ENCODE results near the gene XYLB.
A peak's percentile ranks its signal among the peaks of the same experiment; 100 is the strongest.

XYLB gene

DNA sequence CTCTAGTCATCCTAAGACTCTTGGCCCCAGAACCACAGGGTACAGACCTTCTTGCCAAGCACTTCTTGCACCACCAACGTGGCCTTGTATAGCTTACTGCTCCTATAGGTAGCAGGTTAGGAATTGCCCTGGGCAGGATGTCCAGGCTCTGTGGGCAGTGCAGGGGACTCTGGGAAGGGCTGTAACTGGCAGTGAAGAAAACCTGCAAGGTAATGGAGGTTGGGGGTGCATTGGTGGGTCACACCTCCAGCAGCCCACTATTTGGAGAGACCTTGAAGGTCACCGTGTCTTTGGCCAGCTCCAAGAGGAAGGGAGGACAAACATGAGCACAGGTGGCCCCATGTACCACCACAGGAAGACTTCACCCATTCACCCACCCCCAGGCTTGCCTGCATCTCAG, 21.3 kb upstream of the XYLB start:
- DNase-seq: no peak

DNA sequence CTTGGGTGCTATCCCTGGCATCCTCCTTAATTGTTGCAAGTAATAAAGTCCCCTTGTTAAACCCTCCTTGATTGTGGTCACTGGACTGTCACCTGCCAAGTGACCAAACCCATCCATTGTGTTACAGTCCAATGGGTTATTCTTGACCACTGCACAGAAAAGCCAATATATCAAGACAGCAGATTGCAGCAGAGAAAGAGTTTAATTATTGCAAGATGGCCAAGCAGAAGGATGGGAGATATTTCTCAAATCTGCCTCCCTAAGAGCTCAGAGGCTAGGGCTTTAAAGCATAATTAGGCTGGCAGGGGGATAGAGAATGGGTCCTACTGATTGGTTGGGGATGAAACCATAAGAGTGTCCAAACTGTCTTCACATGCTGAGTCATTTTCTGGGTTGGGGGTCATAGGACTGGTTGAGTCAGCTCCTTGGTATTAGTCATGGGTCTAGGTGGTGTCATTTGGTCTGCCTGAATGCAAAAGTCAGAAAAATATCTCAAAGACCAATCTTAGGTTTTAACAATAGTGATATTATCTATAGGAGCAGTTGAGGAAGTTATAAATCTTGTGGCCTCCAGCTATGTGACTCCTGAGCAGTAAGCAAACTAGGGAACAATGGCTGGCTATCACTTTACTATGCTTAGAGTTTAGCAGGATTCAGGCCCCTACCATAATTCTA, 19.1 kb upstream of the XYLB start:
- DNase-seq: peak in 1 of 5 experiments; percentile 58

DNA sequence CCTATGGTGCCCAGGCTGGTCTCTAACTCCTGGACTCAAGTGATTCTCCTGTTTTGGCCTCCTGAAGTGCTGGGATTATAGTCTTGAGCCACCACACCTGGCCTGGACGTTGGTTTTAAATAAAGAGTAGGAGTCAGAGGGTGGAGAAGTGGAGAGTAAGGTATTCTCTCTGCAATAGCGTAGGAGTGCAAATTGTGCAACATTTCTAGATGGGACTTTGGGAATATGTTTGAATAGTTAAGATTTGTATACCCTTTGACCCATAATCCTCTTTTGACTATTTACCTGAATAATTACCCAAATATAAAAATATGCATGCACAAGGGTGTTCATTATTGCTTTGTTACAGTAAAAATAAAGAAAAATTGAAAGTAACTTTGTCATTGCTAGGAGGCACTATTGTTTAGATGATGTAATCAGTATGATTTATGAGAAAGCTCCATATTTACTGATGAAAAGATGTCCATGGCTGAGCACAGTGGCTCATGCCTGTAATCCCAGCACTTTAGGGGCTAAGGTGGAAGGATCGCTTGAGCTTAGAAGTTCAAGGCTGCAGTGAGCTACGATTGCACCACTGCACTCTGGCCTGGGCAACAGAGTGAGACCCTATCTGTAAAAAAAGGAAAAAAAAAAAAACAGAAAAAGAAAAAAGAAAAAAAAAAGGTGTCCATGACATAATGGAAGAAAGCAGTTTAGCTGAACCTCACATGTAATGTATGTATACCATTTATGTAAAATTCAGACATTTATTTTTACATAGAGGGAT, 15.1 kb upstream of the XYLB start:
- no peak for DNase-seq

DNA sequence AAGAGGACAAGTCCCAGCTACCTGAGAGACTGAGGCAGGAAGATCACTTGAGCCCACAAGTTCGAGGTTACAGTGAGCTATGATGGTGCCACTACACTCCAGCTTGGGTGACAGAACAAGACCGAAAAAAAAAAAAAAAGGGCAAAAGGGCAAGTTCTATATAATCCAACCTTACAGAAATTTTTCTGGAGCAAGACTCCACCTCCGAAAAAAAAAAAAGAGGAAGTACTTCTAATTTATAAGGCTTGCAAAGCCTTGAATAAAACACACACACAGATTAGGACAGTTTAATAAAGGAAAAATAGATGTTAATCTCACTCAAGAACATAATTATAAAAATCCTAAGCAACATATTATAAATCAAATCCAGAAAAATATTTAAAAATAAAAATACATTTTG, 14.4 kb upstream of the XYLB start:
- no peak for DNase-seq

DNA sequence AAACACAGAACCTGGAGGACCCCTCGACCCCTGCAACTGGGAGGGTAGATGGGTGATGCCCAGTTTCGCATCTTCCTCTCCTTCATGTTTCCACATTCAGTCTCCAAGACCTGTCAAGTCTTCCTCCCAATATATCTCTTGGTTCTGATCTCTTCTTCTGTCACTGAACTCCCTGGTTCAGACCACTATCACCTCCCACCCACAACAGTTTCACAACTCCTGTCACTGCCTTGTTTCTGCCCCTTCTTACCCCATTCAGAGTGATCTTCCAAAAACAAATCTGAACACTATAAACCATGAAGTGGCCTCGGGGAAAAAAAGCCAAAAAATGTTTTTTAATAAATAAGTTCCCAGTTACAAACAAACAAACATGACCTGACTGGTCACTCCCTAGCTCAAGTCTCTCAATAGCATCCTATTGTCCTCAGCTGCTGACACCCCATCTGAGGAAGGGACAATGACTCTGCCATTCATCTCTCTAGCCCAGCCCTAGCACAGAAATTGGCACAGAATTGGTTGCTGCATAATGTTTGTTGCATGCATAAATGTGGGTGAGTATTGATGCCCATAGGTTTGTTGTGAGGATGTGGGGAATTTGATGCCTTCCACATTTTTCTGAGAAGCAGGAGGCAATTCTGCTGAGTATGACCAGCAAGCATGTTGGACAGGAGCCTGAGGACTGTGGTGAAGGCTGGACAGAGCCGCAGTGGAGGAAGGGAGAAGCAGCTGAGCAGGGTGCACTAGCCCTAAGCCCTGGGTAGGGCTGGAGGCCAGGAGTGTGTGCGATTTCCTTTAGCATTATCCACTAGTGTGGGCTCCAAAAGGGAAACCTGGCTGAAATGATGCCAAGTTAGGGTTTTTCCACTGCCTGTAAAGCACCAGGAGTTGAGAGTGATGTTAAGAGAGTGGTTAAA, 12.2 kb upstream of the XYLB start:
- no peak for DNase-seq

DNA sequence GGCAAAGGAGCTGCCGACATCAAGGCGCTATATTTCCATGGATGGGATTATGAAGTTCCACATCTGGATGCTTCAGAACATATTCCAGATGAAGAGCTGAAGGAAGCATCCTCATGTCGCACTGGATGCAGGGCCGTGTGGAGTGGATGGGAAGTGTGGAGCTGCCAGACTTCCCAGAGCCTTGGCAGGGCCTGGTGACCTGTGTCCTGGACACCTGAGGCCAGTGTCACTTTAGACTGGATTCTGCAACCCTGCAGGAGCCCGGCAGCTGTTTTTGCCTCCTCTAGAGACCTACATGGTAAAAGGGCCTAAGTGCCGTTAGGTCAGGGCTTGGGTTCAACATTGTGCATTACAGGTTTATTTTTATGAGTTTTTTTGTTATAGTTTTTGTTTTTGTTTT, 11.3 kb upstream of the XYLB start:
- no peak for DNase-seq

DNA sequence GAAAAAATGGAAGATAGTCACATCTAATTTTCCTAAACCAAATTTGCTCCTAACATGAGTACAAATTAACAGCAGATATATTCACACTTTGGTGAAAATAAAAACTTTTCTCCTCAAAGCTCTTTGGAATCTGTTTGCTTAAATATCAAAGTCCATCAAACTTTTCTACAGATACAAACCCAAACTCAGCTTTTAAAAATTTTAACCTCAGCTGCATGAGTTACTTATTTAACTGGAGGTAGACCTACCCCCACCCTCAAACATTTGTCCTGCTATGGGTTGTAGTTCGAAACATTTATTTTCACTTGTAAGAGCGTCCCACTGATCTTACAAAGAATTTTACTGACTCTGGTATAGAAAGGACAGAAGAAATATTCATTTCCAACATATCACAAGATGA, 8.9 kb upstream of the XYLB start:
- DNase-seq: no peak

DNA sequence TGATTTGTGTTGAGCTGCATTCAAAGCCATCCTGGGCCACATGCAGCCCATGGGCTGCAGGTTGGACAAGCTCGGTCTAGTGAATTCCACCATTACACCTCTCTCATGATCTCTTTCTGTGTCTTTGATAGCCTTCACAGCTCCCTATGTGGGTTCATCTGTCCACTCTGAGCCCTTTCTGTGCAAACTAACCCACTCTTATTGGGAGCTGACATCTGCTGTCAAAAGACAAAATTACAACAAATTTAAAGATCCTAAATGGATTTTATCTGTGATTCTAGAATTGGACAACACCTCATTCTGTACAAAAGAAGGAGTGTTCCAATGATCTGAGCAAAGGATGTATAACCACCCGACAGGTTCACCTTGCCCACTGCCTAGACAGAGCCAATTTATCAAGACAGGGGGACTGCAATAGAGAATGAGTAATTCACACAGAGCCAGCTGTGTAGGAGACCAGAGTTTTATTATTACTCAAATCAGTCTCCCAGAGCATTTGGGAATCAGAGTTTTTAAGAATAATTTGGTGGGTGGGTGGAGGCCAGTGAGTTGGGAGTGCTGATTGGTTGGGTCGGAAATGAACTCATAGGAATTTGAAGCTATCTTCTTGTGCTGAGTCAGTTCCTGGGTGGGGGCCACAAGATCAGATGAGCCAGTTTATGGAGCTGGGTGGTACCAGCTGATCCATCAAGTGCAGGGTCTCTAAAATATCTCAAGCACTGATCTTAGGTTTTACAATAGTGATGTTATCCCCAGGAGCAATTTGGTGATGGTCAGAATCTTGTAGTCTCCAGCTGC, 2.6 kb upstream of the XYLB start:
- peak in 1 of 5 experiments; percentile 16 for DNase-seq

DNA sequence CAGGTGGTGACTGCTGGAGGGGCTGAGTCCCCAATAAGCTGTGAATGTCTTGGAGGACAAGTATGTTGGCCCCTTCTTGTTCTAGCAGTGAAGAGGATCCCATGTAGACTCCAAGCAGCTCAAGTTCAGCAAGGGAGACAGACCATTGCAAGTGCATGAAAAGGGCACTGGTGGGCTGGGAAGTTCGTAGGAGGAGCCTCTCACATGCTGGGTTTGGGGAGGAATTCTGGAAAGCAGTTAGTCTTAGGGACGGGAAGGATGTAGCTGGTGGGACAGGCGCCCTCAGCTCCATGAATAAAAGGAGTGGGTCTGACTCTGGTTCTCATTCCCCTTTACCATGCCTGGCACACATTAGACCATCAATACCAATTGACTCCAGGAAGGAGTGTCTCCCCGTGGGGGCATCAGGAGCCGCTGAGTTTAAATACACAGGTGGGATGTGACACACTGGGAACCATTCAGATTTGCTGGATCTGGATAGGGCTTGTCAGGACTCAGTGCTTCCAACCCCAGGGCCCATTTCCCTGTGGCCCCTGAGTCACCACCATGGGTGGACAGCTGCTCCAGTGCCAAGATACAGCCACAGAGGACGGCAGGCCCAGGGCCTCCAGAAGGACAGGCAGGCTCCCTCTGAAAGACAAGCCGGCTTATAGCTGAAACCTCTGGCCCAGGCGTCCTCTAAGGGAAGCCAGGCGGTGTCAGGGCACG, 552 bp upstream of the XYLB start:
- DNase-seq: no peak

DNA sequence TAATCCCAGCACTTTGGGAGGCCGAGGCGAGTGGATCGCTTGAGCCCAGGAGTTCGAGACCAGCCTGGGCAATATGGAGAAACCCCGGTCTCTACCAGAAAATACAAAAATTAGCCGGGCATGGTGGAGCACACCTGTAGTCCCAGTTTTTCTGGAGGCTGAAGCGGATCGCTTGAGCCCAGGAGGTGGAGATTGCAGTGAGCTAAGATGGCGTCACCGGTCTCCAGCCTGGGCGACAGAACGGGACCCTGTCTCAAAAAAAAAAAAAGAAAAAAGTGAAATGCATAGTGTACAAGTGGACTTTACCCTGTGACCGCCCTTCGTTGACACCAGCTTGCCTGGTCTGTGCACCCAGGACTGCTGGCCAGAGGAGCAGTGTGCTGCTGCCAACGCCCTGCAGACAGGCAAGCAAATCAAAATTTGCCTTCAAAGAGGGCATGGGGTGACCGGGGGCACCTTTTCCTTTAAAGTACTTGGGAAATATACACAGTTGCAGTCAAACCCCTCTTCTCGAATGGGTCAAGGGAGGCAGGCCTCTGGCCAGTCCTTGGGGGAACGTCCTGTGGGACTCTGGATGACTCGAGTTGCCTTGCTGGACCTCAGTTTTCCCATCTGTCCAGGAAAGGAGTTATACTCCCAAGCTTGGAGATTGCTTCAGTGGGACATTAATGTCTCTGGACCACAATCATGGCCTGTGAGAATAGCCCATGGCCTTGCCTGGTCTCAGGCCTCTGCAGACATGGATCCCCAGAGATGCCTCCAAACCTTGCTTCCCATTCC, 1.0 kb downstream of the XYLB start:
- no peak for DNase-seq

DNA sequence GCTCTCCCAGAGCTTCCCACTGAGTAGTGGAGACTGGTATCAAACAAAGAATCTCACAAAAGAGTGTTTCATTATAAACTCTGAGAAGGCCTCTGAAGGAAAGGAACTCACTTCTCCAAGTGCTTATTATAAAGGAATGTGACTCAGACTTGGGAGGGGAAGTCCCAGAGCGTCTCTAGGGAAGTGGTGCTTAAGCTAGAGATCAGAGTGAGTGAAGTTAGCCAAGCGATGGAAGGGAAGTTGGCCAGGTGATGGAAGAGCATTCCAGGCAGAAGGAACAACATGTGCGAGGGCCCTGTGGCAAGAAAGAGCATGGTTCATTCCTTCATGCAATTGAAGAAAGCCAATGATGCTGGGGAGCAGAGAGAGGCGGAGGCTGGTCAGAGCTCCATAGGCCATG, 2.3 kb downstream of the XYLB start:
- no peak for DNase-seq

DNA sequence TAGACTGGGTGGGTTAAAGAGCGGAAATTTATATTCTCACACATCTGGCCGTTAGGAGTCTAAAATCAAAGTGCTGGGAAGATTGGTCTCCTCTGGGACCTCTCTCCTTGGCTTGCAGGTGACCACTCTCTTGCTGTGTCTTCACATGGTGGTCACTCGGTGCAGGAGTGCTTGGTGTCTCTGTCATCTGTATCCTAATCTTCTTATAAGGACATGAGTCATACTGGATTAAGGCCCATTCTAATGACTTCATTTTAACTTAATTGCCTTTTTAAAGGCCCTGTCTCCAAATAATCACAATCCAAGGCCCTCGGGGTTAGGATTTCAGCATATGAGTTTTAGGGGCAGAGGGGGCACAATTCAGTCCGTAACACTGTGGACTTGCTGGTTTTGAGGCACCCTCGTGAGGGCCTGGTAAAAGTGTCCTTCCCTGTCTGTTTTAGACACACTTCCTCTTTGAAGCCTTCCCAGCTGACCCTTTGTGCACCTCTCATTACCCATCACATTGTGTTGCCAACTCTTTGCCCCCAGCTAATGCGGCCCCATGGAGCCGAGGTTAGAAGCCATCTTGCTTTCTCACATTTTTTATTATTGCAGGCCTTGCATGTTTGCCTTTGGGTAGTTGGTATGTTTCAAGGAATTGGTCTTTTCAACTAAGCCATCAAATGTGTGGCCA, 3.2 kb downstream of the XYLB start:
- no peak for DNase-seq

DNA sequence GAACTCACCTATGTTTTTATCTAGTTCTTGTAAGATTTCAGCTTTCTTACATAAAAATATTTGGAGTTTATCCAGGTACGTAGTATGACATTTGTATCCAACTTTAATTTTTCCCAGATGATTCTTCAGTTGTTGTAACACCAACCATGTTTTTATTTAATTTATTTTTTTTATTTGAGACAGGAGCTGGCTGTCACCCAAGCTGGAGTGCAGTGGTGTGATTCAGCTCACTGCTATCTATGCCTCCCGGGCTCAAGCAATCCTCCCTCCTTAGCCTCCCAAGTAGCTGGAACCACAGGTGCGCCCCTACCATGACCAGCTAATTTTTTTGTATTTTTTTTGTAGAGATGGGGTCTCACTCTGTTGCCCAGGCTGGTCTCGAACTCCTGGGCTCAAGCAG, 6.6 kb downstream of the XYLB start:
- no peak for DNase-seq

DNA sequence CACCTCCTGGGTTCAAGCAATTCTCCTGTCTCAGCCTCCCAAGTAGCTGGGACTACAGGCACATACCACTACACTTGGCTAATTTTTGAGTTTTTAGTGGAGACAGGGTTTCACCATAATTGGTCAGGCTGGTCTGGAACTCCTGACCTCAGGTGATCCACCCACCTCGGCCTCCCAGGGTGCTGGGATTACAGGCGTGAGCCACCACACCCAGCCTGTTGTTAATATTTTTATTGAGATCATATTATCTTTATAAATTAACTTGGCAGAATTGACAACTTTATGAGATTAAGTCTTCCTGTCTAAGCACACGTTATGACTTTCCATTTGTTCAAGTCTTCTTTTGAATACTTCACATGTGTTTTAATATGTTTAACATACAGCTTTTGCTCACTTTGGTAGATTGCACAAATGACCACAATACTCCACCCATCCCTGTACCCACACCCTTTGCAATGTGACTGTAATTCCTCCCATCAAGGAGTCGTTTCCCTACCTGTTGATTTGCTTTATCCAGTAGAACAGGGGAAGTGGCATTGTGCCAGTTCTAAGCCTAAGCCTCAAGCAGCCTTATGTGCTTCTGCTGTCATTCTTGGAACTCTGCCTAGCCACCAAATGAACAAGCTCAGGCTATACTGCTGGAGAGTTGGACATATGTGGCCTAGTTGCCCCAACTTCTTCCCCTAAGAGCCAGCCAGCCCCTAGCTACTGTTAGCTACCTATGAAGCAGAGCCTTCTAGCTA, 8.2 kb downstream of the XYLB start:
- no peak for DNase-seq

DNA sequence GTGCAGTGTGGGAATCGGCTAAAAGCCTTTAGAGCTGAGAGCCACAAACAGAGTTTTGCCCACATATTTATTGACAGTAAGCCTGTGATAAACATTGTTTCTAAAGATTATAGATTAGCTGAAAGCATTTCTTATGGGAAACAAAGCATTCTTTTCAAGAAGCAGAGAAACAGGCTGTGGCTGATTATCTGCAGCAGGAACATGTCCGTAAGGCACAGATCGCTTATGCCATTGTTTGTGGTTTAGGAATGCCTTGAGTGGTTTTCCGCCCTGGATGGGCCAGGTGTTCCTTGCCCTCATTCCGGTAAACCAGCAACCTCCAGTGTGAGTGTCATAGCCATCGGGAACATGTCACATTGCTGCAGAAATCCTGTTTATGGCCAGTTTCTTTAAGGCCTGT, 12.5 kb downstream of the XYLB start:
- no peak for DNase-seq

DNA sequence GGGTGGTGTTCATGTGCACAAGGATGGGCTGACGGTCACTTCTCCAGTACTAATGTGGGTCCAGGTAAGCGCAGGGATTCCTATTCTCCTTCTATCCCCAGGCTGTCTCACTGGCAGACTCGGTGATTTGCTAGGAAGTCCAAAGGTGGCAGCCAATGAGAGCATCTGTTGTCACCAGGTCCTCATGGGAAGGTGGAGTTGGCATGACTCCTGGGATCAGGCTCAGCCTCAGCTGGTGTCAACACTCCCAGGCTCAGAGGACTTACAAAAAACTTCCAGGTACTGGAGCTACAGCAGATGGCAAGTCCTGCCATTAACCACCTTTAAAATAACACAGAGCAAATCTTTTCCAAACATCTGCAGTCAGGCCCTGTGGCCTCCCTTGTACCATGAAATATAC, 13.8 kb downstream of the XYLB start:
- DNase-seq: no peak

DNA sequence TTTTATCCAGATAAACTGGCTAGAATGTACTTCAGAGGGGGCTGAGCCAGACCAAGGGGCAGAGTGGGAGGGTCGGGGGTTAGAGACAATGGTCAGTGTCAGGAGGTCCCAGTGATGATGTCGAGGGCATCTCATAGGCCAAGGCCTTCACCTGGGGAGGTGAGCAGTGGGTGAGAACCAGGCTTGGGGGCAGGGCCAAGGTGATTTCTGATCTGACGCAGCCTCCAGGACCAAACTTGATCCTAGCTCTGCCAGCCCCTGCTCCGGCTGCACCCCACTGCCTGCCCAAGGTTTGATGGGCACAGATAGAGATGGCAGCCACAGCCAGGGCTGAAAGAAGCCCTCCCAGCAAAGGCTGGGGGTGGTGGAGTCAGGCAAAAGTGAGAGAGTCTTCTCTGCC, 14.9 kb downstream of the XYLB start:
- DNase-seq: no peak

DNA sequence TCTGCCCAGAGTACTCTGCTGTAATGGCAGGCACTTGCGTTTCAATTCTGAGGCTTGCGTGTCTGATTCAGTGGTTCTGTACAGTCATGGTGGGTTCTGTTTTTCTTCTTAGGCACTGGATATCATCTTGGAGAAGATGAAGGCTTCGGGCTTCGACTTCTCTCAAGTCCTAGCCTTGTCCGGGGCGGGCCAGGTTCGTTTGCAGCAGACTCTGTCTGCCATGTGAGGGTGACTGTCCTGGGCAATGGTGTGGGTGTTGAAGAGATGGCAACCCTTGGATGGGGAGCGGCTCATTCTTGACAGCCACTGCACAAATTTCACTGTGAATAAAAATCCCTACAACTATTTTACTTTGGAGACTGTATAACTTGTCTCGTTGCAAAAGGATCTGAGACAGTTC, 16.2 kb downstream of the XYLB start:
- no peak for DNase-seq

DNA sequence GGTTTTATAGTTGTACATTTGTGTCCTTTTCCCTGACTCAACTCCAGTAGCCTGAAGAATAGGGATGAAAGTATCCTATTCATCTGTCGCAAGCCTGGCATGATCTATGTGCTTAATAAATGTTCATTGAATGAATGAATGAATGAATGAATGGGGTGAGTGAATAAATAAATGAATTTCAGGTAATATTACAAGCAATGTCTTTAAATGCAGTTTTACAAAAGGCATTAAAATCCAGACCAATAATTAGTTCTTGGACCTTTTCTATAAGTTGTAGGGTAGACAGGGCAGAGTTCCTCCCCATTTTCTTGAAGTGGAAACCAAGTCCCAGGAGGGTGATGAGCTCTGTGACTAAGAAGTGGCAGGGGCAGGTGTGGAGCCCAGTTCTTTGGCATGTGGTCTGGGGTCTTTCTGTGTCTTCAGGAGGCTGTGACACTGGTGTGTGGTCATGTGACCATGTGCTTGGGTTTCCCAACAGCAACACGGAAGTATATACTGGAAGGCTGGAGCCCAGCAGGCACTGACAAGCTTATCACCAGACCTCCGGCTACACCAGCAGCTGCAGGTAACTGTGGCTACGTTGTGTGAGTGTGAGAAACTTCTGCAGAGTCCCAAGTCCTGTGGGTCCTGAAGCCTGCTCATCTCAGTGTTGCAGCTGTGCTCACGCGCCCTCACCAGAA, 18.3 kb downstream of the XYLB start:
- DNase-seq: no peak
